Neural cell (in vitro differentiated cells): Measurements from ENCODE around the gene OVCH1. TPM values are rescaled to one million over a fixed set of nuclear protein-coding genes. Genes with fewer than 3 reads are reported as not detected.

Source experiments
- H2AFZ ChIP-seq: fragments of 200-600, 300-800 bp; sonication (generic), shearing (Covaris generic); 2 replicates; pipeline ENCODE4 v1.6.0; 2014; ENCODE audit warnings: low read depth, mild to moderate bottlenecking, antibody characterized with exemption, low read length, moderate library complexity
- H3F3A ChIP-seq: fragments of 200-600 bp; shearing (Covaris generic); 2 replicates; pipeline ENCODE4 v1.6.1; 2016; ENCODE audit warnings: mild to moderate bottlenecking, moderate library complexity, mixed read lengths, antibody characterized with exemption, low read length; ENCODE audit not compliant: insufficient read depth, poor library complexity, severe bottlenecking
- H3K27ac ChIP-seq: fragments of 200-600, 300-800 bp; sonication (generic), shearing (Covaris generic); 2 replicates; pipeline ENCODE4 v1.5.1; 2014; ENCODE audit warnings: mild to moderate bottlenecking, low read length, moderate library complexity
- H3K27me3 ChIP-seq: fragments of 300-800, 200-600 bp; sonication (generic), shearing (Covaris generic); 2 replicates; pipeline ENCODE4 v1.6.0; 2014; ENCODE audit warnings: mild to moderate bottlenecking, low read depth, low read length, moderate library complexity; ENCODE audit not compliant: insufficient read depth
- H3K36me3 ChIP-seq: fragments of 300-800, 200-600 bp; sonication (generic), shearing (Covaris generic); 2 replicates; pipeline ENCODE4 v1.5.1; 2014; ENCODE audit warnings: mild to moderate bottlenecking, antibody characterized with exemption, low read length, moderate library complexity; ENCODE audit not compliant: insufficient read depth
- H3K4me2 ChIP-seq: fragments of 300-800, 200-600 bp; sonication (generic), shearing (Covaris generic); 2 replicates; pipeline ENCODE4 v1.6.0; 2014; ENCODE audit warnings: mild to moderate bottlenecking, low read length
- H3K4me3 ChIP-seq: fragments of 300-800, 200-600 bp; sonication (generic), shearing (Covaris generic); 2 replicates; pipeline ENCODE4 v1.5.1; 2014; ENCODE audit warnings: mild to moderate bottlenecking, low read length, moderate library complexity
- H3K79me2 ChIP-seq: fragments of 200-600 bp; shearing (Covaris generic); replicated peaks from 2 replicates; pipeline ENCODE4 v1.6.0; 2014; ENCODE audit warnings: mild to moderate bottlenecking, low read length, moderate library complexity; ENCODE audit not compliant: insufficient read depth
- H3K9ac ChIP-seq: fragments of 300-800, 200-600 bp; sonication (generic), shearing (Covaris generic); 2 replicates; pipeline ENCODE4 v1.6.1; 2016; ENCODE audit warnings: mild to moderate bottlenecking, low read length, mixed read lengths
- H3K9me2 ChIP-seq: fragments of 200-600 bp; shearing (Covaris generic); 2 replicates; pipeline ENCODE4 v1.6.1; 2016; ENCODE audit warnings: mild to moderate bottlenecking, low read length, mixed read lengths; ENCODE audit not compliant: insufficient read depth
- H3K9me3 ChIP-seq: fragments of 200-600, 300-800 bp; sonication (generic), shearing (Covaris generic); 2 replicates; pipeline ENCODE4 v1.6.1; 2016; ENCODE audit warnings: mild to moderate bottlenecking, mixed run types, low read length, moderate library complexity, mixed read lengths
- H4K20me1 ChIP-seq: fragments of 200-600 bp; shearing (Covaris generic); 2 replicates; pipeline ENCODE4 v1.6.1; 2016; ENCODE audit warnings: mild to moderate bottlenecking, mixed run types; ENCODE audit not compliant: insufficient read depth
- CTCF ChIP-seq: fragments of 450-650 bp; IDR thresholded peaks from 2 replicates; pipeline ENCODE4 v1.5.1; 2014; ENCODE audit warnings: antibody characterized with exemption, mild to moderate bottlenecking, moderate library complexity; ENCODE audit not compliant: poor library complexity, severe bottlenecking
- EP300 ChIP-seq: fragments of 450-650 bp; conservative IDR thresholded peaks from 2 replicates; pipeline ENCODE4 v1.6.1; 2014; ENCODE audit warnings: antibody characterized with exemption, mild to moderate bottlenecking, moderate library complexity; ENCODE audit not compliant: poor library complexity, severe bottlenecking
- EZH2 ChIP-seq: fragments of 200-600, 300-800 bp; shearing (Covaris generic), sonication (generic); IDR thresholded peaks from 2 replicates; pipeline ENCODE4 v1.6.1; 2014; ENCODE audit warnings: antibody characterized with exemption, low read length, borderline replicate concordance, mild to moderate bottlenecking; ENCODE audit not compliant: insufficient read depth, poor library complexity, severe bottlenecking
- MXI1 ChIP-seq: fragments of 450-650 bp; conservative IDR thresholded peaks from 2 replicates; pipeline ENCODE4 v1.6.1; 2014; ENCODE audit warnings: antibody characterized with exemption, mild to moderate bottlenecking; ENCODE audit not compliant: poor library complexity, severe bottlenecking
- POLR2AphosphoS5 ChIP-seq: IDR thresholded peaks from 2 replicates; pipeline ENCODE4 v1.6.1; 2012
- RAD21 ChIP-seq: fragments of 450-650 bp; conservative IDR thresholded peaks from 2 replicates; pipeline ENCODE4 v1.6.1; 2014; ENCODE audit warnings: antibody characterized with exemption, mild to moderate bottlenecking, moderate library complexity
- SMC3 ChIP-seq: fragments of 450-650 bp; conservative IDR thresholded peaks from 2 replicates; pipeline ENCODE4 v1.6.1; 2014; ENCODE audit warnings: antibody characterized with exemption, mild to moderate bottlenecking, moderate library complexity; ENCODE audit not compliant: poor library complexity
- TAF1 ChIP-seq: IDR thresholded peaks from 2 replicates; pipeline ENCODE4 v1.6.1; 2012; ENCODE audit warnings: low read depth
- polyA plus RNA-seq: library from polyadenylated mRNA; depleted of rRNA; stranded (reverse); fragments of >200 nt; gene quantifications from 2 replicates; pipeline ENCODE4 v1.2.3, GENCODE V29; 2014
- TF ChIP-seq, protein P1 (sequence below): IDR thresholded peaks from 2 replicates; pipeline ENCODE4 v1.6.1; 2012; ENCODE audit warnings: borderline replicate concordance

The OVCH1 gene
- polyA plus RNA-seq, 1 donor from 2014 or later = 0.83 TPM

- no peaks in the 10 kb centered on the region for H3K9me3 ChIP-seq
- H3K4me3 ChIP-seq = no peak overlapping the region
- no peaks in the 10 kb centered on the region for H3F3A ChIP-seq
- H3K27me3 ChIP-seq = no peaks in the 10 kb centered on the region
- H3K36me3 ChIP-seq = no peaks in the 10 kb centered on the region
- no peaks in the 10 kb centered on the region for H4K20me1 ChIP-seq
- no peaks in the 10 kb centered on the region for H3K79me2 ChIP-seq
- H3K9ac ChIP-seq = no peak overlapping the region
- H3K27ac ChIP-seq = no peak overlapping the region
- TF ChIP-seq MXI1 (no peak), EP300 (no peak), SMC3 (no peak), CTCF (no peak), EZH2 (no peak), RAD21 (no peak), POLR2AphosphoS5 (no peak), TAF1 (no peak)
- TF ChIP-seq, protein P1, sequence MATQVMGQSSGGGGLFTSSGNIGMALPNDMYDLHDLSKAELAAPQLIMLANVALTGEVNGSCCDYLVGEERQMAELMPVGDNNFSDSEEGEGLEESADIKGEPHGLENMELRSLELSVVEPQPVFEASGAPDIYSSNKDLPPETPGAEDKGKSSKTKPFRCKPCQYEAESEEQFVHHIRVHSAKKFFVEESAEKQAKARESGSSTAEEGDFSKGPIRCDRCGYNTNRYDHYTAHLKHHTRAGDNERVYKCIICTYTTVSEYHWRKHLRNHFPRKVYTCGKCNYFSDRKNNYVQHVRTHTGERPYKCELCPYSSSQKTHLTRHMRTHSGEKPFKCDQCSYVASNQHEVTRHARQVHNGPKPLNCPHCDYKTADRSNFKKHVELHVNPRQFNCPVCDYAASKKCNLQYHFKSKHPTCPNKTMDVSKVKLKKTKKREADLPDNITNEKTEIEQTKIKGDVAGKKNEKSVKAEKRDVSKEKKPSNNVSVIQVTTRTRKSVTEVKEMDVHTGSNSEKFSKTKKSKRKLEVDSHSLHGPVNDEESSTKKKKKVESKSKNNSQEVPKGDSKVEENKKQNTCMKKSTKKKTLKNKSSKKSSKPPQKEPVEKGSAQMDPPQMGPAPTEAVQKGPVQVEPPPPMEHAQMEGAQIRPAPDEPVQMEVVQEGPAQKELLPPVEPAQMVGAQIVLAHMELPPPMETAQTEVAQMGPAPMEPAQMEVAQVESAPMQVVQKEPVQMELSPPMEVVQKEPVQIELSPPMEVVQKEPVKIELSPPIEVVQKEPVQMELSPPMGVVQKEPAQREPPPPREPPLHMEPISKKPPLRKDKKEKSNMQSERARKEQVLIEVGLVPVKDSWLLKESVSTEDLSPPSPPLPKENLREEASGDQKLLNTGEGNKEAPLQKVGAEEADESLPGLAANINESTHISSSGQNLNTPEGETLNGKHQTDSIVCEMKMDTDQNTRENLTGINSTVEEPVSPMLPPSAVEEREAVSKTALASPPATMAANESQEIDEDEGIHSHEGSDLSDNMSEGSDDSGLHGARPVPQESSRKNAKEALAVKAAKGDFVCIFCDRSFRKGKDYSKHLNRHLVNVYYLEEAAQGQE = no peak
- no peaks in the 10 kb centered on the region for H3K9me2 ChIP-seq
- H3K4me2 ChIP-seq = no peak overlapping the region
- no peak overlapping the region for H2AFZ ChIP-seq
These were observed 36.5 kb upstream of the OVCH1 start for GRCh38 chr12:29533815-29534489.

- H3K36me3 ChIP-seq = no peaks in the 10 kb centered on the region
- no peak overlapping the region for H3K9ac ChIP-seq
- H2AFZ ChIP-seq = no peak overlapping the region
- TF ChIP-seq EP300 (no peak), CTCF (no peak), EZH2 (no peak), RAD21 (no peak), SMC3 (no peak), TAF1 (no peak), POLR2AphosphoS5 (no peak), MXI1 (no peak)
- TF ChIP-seq, protein P1 = no peak
- no peaks in the 10 kb centered on the region for H3K9me2 ChIP-seq
- no peak overlapping the region for H3K4me2 ChIP-seq
- H3K27ac ChIP-seq = no peak overlapping the region
- no peaks in the 10 kb centered on the region for H3F3A ChIP-seq
- H3K4me3 ChIP-seq = no peak overlapping the region
- H3K79me2 ChIP-seq = no peaks in the 10 kb centered on the region
- no peaks in the 10 kb centered on the region for H3K9me3 ChIP-seq
- H4K20me1 ChIP-seq = no peaks in the 10 kb centered on the region
- H3K27me3 ChIP-seq = no peaks in the 10 kb centered on the region
These were observed 34.0 kb upstream of the OVCH1 start for GRCh38 chr12:29531471-29531870.
